A549 (cell line): ENCODE results near the gene ATP10D. TPM values are rescaled to one million over a fixed set of nuclear protein-coding genes. Genes with fewer than 3 reads are reported as not detected.
A peak's percentile ranks its signal among the peaks of the same experiment; 100 is the strongest.

Experiments used
- ATAC-seq, 2 experiments: fragments of 200-7000 bp in 1 of 2; fragments of >200 bp in 1 of 2; cut with Nextera tagmentation in 1 of 2; cut with Tn5 transposase in 1 of 2; 3 replicates each; pipeline versions ENCODE4 v1.8.0 to v1.9.1; 2018 to 2020; ENCODE audit warnings: mild to moderate bottlenecking in 1 of 2, moderate library complexity in 1 of 2
- CTCF ChIA-PET: fragments of 300-600 bp; sonication (Branson Sonifier 250); formaldehyde crosslinking; extraction: SDS; loops from one replicate; lab custom pipeline; 2021; ENCODE audit warnings: antibody characterized with exemption, inconsistent platforms; lab: Yijun Ruan, JAX
- POLR2A ChIA-PET: fragments of 350-600 bp; formaldehyde crosslinking; extraction: SDS; loops from one replicate; lab custom pipeline; 2021; ENCODE audit warnings: antibody characterized with exemption, inconsistent platforms; lab: Yijun Ruan, JAX
- DNase-seq, 2 experiments: peaks; one replicate each; pipeline versions ENCODE4 v3.0.0 to v3.0.0-alpha.2; 2011 to 2016; ENCODE audit warnings: low read depth in 1 of 2, low spot score in 1 of 2
- FAIRE-seq: peaks from 2 replicates; lab custom pipeline; 2011; peaks lifted over from hg19 to GRCh38; lab: Jason Lieb, UNC
- H3K27ac ChIP-seq, 2 experiments: fragments of >200 bp; sonication (Bioruptor Twin); formaldehyde crosslinking; 3 replicates each; pipeline ENCODE4 v1.5.1; 2016 to 2017
- H3K4me1 ChIP-seq: fragments of >200 bp; sonication (Bioruptor Twin); formaldehyde crosslinking; 3 replicates; pipeline ENCODE4 v1.6.1; 2016
- H3K4me2 ChIP-seq: fragments of >200 bp; sonication (Bioruptor Twin); formaldehyde crosslinking; 3 replicates; pipeline ENCODE4 v1.6.1; 2016
- H3K4me3 ChIP-seq: fragments of >200 bp; sonication (Bioruptor Twin); formaldehyde crosslinking; 3 replicates; pipeline ENCODE4 v1.5.1; 2016
- H3K9me3 ChIP-seq: fragments of >200 bp; sonication (Bioruptor Twin); formaldehyde crosslinking; 3 replicates; pipeline ENCODE4 v1.6.1; 2016
- BHLHE40 ChIP-seq: IDR thresholded peaks from 2 replicates; pipeline ENCODE4 v1.6.1; 2012; ENCODE audit warnings: low read depth, low read length, inconsistent platforms
- CBX8 ChIP-seq: fragments of 200-600 bp; sonication (generic); IDR thresholded peaks from 2 replicates; pipeline ENCODE4 v1.6.1; 2016
- CEBPB ChIP-seq, 2 experiments: fragments of >200 bp in 1 of 2; sonication (Bioruptor Twin) in 1 of 2; formaldehyde crosslinking in 1 of 2; IDR thresholded peaks; 2 replicates each; pipeline ENCODE4 v1.6.1; 2012 to 2016
- CHD2 ChIP-seq: fragments of 150-350 bp; IDR thresholded peaks from 2 replicates; pipeline ENCODE4 v1.6.1; 2014; ENCODE audit warnings: low read length; ENCODE audit not compliant: partially characterized antibody
- ESRRA ChIP-seq: fragments of 150-350 bp; IDR thresholded peaks from 2 replicates; pipeline ENCODE4 v1.6.1; 2014; ENCODE audit warnings: mild to moderate bottlenecking, low read length, borderline replicate concordance
- FOSL2 ChIP-seq, 2 experiments: fragments of 450-650 bp in 1 of 2; fragments of >200 bp in 1 of 2; sonication (Bioruptor Twin) in 1 of 2; formaldehyde crosslinking; IDR thresholded peaks; 2 replicates each; pipeline versions ENCODE4 v1.5.0 to v1.6.1; 2016 to 2020; ENCODE audit warnings: mild to moderate bottlenecking in 1 of 2, moderate library complexity in 1 of 2
- HDAC2 ChIP-seq: fragments of 200-600 bp; sonication (generic); IDR thresholded peaks from 2 replicates; pipeline ENCODE4 v1.6.1; 2016
- HOXA7 ChIP-seq: fragments of 250-450 bp; sonication (Bioruptor Pico); IDR thresholded peaks from 2 replicates; pipeline ENCODE4 v1.5.0; 2020; ENCODE audit warnings: mild to moderate bottlenecking, moderate library complexity
- JUNB ChIP-seq: fragments of >200 bp; sonication (Bioruptor Twin); formaldehyde crosslinking; IDR thresholded peaks from 2 replicates; pipeline ENCODE4 v1.6.1; 2016
- KDM5A ChIP-seq: fragments of 200-600 bp; sonication (generic); IDR thresholded peaks from 2 replicates; pipeline ENCODE4 v1.6.1; 2016; ENCODE audit warnings: antibody characterized with exemption, mild to moderate bottlenecking
- MAFK ChIP-seq: fragments of 450-650 bp; IDR thresholded peaks from 2 replicates; pipeline ENCODE4 v1.6.1; 2014; ENCODE audit not compliant: partially characterized antibody
- MAZ ChIP-seq: fragments of 150-350 bp; IDR thresholded peaks from 2 replicates; pipeline ENCODE4 v1.6.1; 2014; ENCODE audit warnings: antibody characterized with exemption, low read depth, low read length, borderline replicate concordance
- NFE2L2 ChIP-seq: fragments of 150-350 bp; conservative IDR thresholded peaks from 2 replicates; pipeline ENCODE4 v1.6.1; 2014; ENCODE audit warnings: low read length
- NPAS2 ChIP-seq: fragments of 250-450 bp; sonication (Bioruptor Pico); IDR thresholded peaks from 2 replicates; pipeline ENCODE4 v1.8.0; 2022; ENCODE audit warnings: mild to moderate bottlenecking, moderate library complexity, borderline replicate concordance
- NR3C1 ChIP-seq: fragments of >200 bp; sonication (Bioruptor Twin); formaldehyde crosslinking; IDR thresholded peaks from 3 replicates; pipeline ENCODE4 v1.6.1; 2017
- PHF8 ChIP-seq: fragments of 200-600 bp; sonication (generic); IDR thresholded peaks from 2 replicates; pipeline ENCODE4 v1.6.1; 2016; ENCODE audit warnings: low read depth, mild to moderate bottlenecking, antibody characterized with exemption, moderate library complexity, borderline replicate concordance
- POLR2A ChIP-seq: IDR thresholded peaks from 2 replicates; pipeline ENCODE4 v1.6.1; 2012; ENCODE audit warnings: mild to moderate bottlenecking, low read length
- RARB ChIP-seq: fragments of 250-450 bp; sonication (Bioruptor Pico); IDR thresholded peaks from 2 replicates; pipeline ENCODE4 v1.8.0; 2021; ENCODE audit warnings: mild to moderate bottlenecking, moderate library complexity
- RCOR1 ChIP-seq: fragments of 150-350 bp; IDR thresholded peaks from 2 replicates; pipeline ENCODE4 v1.6.1; 2014; ENCODE audit warnings: antibody characterized with exemption, low read length, low read depth
- RFX5 ChIP-seq: fragments of 450-650 bp; IDR thresholded peaks from 2 replicates; pipeline ENCODE4 v1.7.1; 2014; ENCODE audit warnings: antibody characterized with exemption, mild to moderate bottlenecking, moderate library complexity
- SMC3 ChIP-seq: fragments of >200 bp; sonication (Bioruptor Twin); formaldehyde crosslinking; IDR thresholded peaks from 3 replicates; pipeline ENCODE4 v1.6.1; 2018; ENCODE audit warnings: inconsistent platforms
- TFCP2L1 ChIP-seq: fragments of 250-450 bp; sonication (Bioruptor Pico); IDR thresholded peaks from 2 replicates; pipeline ENCODE4 v1.5.0; 2021; ENCODE audit warnings: mild to moderate bottlenecking
- TP53 ChIP-seq: fragments of 250-450 bp; sonication (Bioruptor Pico); IDR thresholded peaks from 2 replicates; pipeline ENCODE4 v1.5.0; 2021; ENCODE audit warnings: mild to moderate bottlenecking, moderate library complexity
- ZC3H11A ChIP-seq: fragments of 450-650 bp; IDR thresholded peaks from 2 replicates; pipeline ENCODE4 v1.6.1; 2014; ENCODE audit warnings: antibody characterized with exemption, mild to moderate bottlenecking
- ZNF302 ChIP-seq: fragments of 250-450 bp; sonication (Bioruptor Pico); IDR thresholded peaks from 2 replicates; pipeline ENCODE4 v1.9.0; 2021; ENCODE audit warnings: inconsistent platforms, mild to moderate bottlenecking, moderate library complexity
- WGBS: methylation state at CpG from one replicate; pipeline ENCODE4 v1.1.6; 2017; ENCODE audit errors: missing lambda C conversion rate; 5-methylcytosine and 5-hydroxymethylcytosine counted together
- polyA minus RNA-seq: library from RNA; depleted of rRNA, polyadenylated mRNA; stranded (reverse); fragments of >200 nt; gene quantifications from 2 replicates; pipeline ENCODE4 v1.2.3, GENCODE V29; 2011; rRNA and poly(A)+ RNA removed
- polyA plus RNA-seq, 4 experiments: library from polyadenylated mRNA; depleted of rRNA in 3 of 4; stranded (reverse); fragments of >200 nt; fragmentation: RNase III in 1 of 4; extraction: RNeasy Plus Mini Kit Qiagen cat#74134 plus additional on column Dnase treatment in 1 of 4; gene quantifications; 2 replicates in 3 of 4; 3 replicates in 1 of 4; pipeline ENCODE4 v1.2.3, GENCODE V29; 2011 to 2017
- TF ChIP-seq, protein P1 (sequence below): fragments of 250-450 bp; sonication (Bioruptor Pico); IDR thresholded peaks from 2 replicates; pipeline ENCODE4 v1.5.0; 2021; ENCODE audit warnings: mild to moderate bottlenecking, moderate library complexity, borderline replicate concordance
- TF ChIP-seq, protein P2 (sequence below): fragments of 200-600 bp; sonication (generic); IDR thresholded peaks from 2 replicates; pipeline ENCODE4 v1.6.1; 2016; ENCODE audit warnings: antibody characterized with exemption, mild to moderate bottlenecking, moderate library complexity
- TF ChIP-seq, protein P3 (sequence below): fragments of 250-450 bp; sonication (Bioruptor Pico); IDR thresholded peaks from 2 replicates; pipeline ENCODE4 v1.5.0; 2020; ENCODE audit warnings: low read depth, mild to moderate bottlenecking, moderate library complexity
- TF ChIP-seq, protein P4 (sequence below): fragments of >200 bp; sonication (Bioruptor Twin); formaldehyde crosslinking; IDR thresholded peaks from 2 replicates; pipeline ENCODE4 v1.6.1; 2016
- TF ChIP-seq, protein P5 (sequence below): fragments of >200 bp; sonication (Bioruptor Twin); formaldehyde crosslinking; IDR thresholded peaks from 3 replicates; pipeline ENCODE4 v1.6.1; 2016
- TF ChIP-seq, protein P6 (sequence below): IDR thresholded peaks from 2 replicates; pipeline ENCODE4 v1.6.1; 2012
- TF ChIP-seq, protein P7 (sequence below): IDR thresholded peaks from 2 replicates; pipeline ENCODE4 v1.6.1; 2012

Gene ATP10D
- 6.3 and 6.8 TPM in 2 replicates for polyA plus RNA-seq (2011; rRNA removed)
- polyA plus RNA-seq (2012; cell fraction: cytosol; rRNA removed): 0.56 and 0.82 TPM in 2 replicates
- 0.68 and 3.5 TPM in 2 replicates for polyA plus RNA-seq (2012; cell fraction: nucleus; rRNA removed)
- polyA plus RNA-seq (2017; fragmentation: RNase III; extraction: RNeasy Plus Mini Kit Qiagen cat#74134 plus additional on column Dnase treatment): 2.6 to 3.0 TPM (median 2.7 TPM) in 3 replicates
- polyA minus RNA-seq: 17.9 and 22.1 TPM in 2 replicates

DNA sequence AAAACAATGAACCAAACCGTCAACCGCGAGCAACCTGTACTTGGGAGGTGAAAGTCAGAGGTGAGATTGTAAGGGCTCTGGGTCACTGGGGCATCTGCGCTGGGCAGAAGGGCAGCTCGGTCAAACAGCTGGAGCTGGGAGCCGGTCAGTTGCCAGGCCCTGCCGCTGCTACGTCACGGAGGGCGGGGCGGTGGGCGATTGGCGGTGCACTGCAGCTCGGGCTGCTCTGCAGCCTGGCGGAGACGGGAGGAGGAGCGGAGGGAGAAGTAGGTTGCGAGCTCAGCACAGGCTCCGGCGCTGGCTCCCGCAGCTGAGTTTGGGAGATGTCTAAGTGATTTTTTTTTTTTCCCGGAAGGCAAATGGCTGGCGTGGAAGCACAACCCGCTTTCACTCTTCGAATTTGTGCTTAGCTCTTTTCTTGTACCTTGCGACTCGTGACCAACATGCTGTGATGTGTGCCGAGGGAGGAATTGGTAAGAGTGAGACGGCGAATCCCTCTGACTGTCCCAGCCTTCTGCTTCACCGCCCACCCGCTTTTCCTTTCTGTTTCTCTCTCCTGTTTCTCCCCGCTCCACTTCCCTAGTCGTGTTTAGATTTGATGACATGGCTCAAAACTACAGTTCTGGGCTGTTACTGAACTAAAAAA is at the start of gene ATP10D:
Gene ATP10D (plus strand): TSS at position 229 of the 646 bp plus-strand sequence. CDS start 27,266 bp downstream, outside the sequence.
- no peak for TF ChIP-seq HDAC2
- no peak for TF ChIP-seq CEBPB (IDR thresholded peaks at IDR 0.05)
- no peak for TF ChIP-seq JUNB
- no peak for TF ChIP-seq SMC3
- TF ChIP-seq CHD2: no peak
- peak; percentile 61 for TF ChIP-seq MAFK
- TF ChIP-seq ZNF302 (CRISPR knock-in tag): no peak
- TF ChIP-seq, protein P1, sequence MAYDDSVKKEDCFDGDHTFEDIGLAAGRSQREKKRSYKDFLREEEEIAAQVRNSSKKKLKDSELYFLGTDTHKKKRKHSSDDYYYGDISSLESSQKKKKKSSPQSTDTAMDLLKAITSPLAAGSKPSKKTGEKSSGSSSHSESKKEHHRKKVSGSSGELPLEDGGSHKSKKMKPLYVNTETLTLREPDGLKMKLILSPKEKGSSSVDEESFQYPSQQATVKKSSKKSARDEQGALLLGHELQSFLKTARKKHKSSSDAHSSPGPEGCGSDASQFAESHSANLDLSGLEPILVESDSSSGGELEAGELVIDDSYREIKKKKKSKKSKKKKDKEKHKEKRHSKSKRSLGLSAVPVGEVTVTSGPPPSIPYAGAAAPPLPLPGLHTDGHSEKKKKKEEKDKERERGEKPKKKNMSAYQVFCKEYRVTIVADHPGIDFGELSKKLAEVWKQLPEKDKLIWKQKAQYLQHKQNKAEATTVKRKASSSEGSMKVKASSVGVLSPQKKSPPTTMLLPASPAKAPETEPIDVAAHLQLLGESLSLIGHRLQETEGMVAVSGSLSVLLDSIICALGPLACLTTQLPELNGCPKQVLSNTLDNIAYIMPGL (CRISPR knock-in tag): no peak
- peak; percentile 76; the same call in 1 of the 2 replicates for TF ChIP-seq RFX5
- TF ChIP-seq, protein P2, sequence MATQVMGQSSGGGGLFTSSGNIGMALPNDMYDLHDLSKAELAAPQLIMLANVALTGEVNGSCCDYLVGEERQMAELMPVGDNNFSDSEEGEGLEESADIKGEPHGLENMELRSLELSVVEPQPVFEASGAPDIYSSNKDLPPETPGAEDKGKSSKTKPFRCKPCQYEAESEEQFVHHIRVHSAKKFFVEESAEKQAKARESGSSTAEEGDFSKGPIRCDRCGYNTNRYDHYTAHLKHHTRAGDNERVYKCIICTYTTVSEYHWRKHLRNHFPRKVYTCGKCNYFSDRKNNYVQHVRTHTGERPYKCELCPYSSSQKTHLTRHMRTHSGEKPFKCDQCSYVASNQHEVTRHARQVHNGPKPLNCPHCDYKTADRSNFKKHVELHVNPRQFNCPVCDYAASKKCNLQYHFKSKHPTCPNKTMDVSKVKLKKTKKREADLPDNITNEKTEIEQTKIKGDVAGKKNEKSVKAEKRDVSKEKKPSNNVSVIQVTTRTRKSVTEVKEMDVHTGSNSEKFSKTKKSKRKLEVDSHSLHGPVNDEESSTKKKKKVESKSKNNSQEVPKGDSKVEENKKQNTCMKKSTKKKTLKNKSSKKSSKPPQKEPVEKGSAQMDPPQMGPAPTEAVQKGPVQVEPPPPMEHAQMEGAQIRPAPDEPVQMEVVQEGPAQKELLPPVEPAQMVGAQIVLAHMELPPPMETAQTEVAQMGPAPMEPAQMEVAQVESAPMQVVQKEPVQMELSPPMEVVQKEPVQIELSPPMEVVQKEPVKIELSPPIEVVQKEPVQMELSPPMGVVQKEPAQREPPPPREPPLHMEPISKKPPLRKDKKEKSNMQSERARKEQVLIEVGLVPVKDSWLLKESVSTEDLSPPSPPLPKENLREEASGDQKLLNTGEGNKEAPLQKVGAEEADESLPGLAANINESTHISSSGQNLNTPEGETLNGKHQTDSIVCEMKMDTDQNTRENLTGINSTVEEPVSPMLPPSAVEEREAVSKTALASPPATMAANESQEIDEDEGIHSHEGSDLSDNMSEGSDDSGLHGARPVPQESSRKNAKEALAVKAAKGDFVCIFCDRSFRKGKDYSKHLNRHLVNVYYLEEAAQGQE: no peak
- TF ChIP-seq, protein P3, sequence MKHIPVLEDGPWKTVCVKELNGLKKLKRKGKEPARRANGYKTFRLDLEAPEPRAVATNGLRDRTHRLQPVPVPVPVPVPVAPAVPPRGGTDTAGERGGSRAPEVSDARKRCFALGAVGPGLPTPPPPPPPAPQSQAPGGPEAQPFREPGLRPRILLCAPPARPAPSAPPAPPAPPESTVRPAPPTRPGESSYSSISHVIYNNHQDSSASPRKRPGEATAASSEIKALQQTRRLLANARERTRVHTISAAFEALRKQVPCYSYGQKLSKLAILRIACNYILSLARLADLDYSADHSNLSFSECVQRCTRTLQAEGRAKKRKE (CRISPR knock-in tag): no peak
- no peak for TF ChIP-seq RCOR1
- no peak for TF ChIP-seq FOSL2 (IDR thresholded peaks at IDR 0.05)
- no peak for TF ChIP-seq FOSL2 (CRISPR knock-in tag; IDR thresholded peaks at IDR 0.05)
- TF ChIP-seq TP53 (CRISPR knock-in tag): no peak
- TF ChIP-seq RARB (CRISPR knock-in tag): no peak
- TF ChIP-seq, protein P4, sequence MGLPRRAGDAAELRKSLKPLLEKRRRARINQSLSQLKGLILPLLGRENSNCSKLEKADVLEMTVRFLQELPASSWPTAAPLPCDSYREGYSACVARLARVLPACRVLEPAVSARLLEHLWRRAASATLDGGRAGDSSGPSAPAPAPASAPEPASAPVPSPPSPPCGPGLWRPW: no peak
- no peak for TF ChIP-seq NPAS2
- no peak for TF ChIP-seq HOXA7 (CRISPR knock-in tag)
- no peak for TF ChIP-seq MAZ
- TF ChIP-seq ZC3H11A: no peak
- TF ChIP-seq PHF8: peak; percentile 38; the same call in 1 of the 2 replicates
- TF ChIP-seq, protein P5, sequence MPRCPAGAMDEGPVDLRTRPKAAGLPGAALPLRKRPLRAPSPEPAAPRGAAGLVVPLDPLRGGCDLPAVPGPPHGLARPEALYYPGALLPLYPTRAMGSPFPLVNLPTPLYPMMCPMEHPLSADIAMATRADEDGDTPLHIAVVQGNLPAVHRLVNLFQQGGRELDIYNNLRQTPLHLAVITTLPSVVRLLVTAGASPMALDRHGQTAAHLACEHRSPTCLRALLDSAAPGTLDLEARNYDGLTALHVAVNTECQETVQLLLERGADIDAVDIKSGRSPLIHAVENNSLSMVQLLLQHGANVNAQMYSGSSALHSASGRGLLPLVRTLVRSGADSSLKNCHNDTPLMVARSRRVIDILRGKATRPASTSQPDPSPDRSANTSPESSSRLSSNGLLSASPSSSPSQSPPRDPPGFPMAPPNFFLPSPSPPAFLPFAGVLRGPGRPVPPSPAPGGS: no peak
- no peak for TF ChIP-seq CBX8
- no peak for TF ChIP-seq TFCP2L1 (CRISPR knock-in tag)
- no peak for TF ChIP-seq ESRRA
- no peak for TF ChIP-seq NR3C1
- no peak for TF ChIP-seq NFE2L2
- TF ChIP-seq, protein P6, sequence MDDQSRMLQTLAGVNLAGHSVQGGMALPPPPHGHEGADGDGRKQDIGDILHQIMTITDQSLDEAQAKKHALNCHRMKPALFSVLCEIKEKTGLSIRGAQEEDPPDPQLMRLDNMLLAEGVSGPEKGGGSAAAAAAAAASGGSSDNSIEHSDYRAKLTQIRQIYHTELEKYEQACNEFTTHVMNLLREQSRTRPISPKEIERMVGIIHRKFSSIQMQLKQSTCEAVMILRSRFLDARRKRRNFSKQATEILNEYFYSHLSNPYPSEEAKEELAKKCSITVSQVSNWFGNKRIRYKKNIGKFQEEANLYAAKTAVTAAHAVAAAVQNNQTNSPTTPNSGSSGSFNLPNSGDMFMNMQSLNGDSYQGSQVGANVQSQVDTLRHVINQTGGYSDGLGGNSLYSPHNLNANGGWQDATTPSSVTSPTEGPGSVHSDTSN: no peak
- peak; percentile 71 for TF ChIP-seq POLR2A
- TF ChIP-seq, protein P7, sequence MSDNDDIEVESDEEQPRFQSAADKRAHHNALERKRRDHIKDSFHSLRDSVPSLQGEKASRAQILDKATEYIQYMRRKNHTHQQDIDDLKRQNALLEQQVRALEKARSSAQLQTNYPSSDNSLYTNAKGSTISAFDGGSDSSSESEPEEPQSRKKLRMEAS: peak; percentile 22; the same call in 1 of the 2 replicates
- no peak for TF ChIP-seq KDM5A
- TF ChIP-seq BHLHE40: no peak
- ChIA-PET CTCF (interaction anchor here (0.6 to 2.1 kb wide), 5 partner anchors 22 to 79 kb away, joined by 3 to 6 read pairs (median 5); partner anchors contain the start of gene COMMD8), POLR2A (interaction anchor here (0.7 to 1.6 kb wide), 4 partner anchors 22 to 90 kb away, joined by 3 to 18 read pairs (median 3); partner anchors contain the start of gene COMMD8)
- Histone ChIP-seq H3K27ac (peak within 1 kb of the TSS; percentile 79 to 92), H3K9me3 (no peaks in the 10 kb centered on the region), H3K4me1 (no peaks in the 10 kb centered on the region), H3K4me3 (peak within 1 kb of the TSS; percentile 71), H3K4me2 (peak within 1 kb of the TSS; percentile 76)
- under 1% methylated on average over 27 of the region's 34 CpGs for WGBS
- ATAC-seq (peak; percentile 100), DNase-seq (peak; percentile 62 to 88), FAIRE-seq (no peak)
